C4-2B (cell line): ENCODE measurements around the gene CNOT9.
"Not testable (repeated sequence)": the region's sequence is repeated elsewhere in the genome, so short reads cannot be mapped to it uniquely, and the experiment has no call there.

Source experiments
- H3K27ac ChIP-seq: fragments of 450-650 bp; 2 replicates; pipeline ENCODE4 v1.5.1; 2017
- CTCF ChIP-seq: fragments of 450-650 bp; conservative IDR thresholded peaks from 2 replicates; pipeline ENCODE4 v1.5.1; 2017; ENCODE audit warnings: mild to moderate bottlenecking
- ZFX ChIP-seq: fragments of 450-650 bp; IDR thresholded peaks from 2 replicates; pipeline ENCODE4 v1.6.1; 2017

CNOT9 gene

GRCh38 chr2:218568190-218569037 is at the start of gene CNOT9, which contains the start of gene USP37:
Gene CNOT9 (plus strand): TSS chr2:218568839. CDS start chr2:218568955, 116 bp downstream.
Gene USP37 (minus strand): TSS chr2:218568351. CDS start chr2:218558653, 9,698 bp downstream.
- peak within 1 kb of the TSS; percentile 88 for H3K27ac ChIP-seq
- TF ChIP-seq CTCF (no peak), ZFX (no peak)

- TF ChIP-seq CTCF: no peak
- no peak for TF ChIP-seq ZFX
- H3K27ac ChIP-seq: no peak overlapping the region
These were observed 49.8 kb upstream of the CNOT9 start for GRCh38 chr2:218518876-218519275.

- TF ChIP-seq ZFX (no peak), CTCF (no peak)
- no peak overlapping the region for H3K27ac ChIP-seq
These were observed 45.0 kb upstream of the CNOT9 start for GRCh38 chr2:218523651-218524050.

GRCh38 chr2:218528409-218528808 is 40.2 kb upstream of the CNOT9 start:
- not testable (repeated sequence) for H3K27ac ChIP-seq

- no peak overlapping the region for H3K27ac ChIP-seq
- TF ChIP-seq CTCF (no peak), ZFX (no peak)
These were observed 38.6 kb upstream of the CNOT9 start for GRCh38 chr2:218529990-218530389.

- H3K27ac ChIP-seq: no peak overlapping the region
- TF ChIP-seq ZFX: no peak
- no peak for TF ChIP-seq CTCF
These were observed 31.7 kb upstream of the CNOT9 start for GRCh38 chr2:218536804-218537494.

- no peak for TF ChIP-seq CTCF
- no peak for TF ChIP-seq ZFX
- no peak overlapping the region for H3K27ac ChIP-seq
These were observed 28.6 kb upstream of the CNOT9 start for GRCh38 chr2:218540015-218540414.
